ENCODE data around the gene TYK2. TPM values are rescaled to one million over a fixed set of nuclear protein-coding genes. Genes with fewer than 3 reads are reported as not detected.
A peak's percentile ranks its signal among the peaks of the same experiment; 100 is the strongest.

Gene TYK2
- total and polyA plus RNA-seq, 9 of the 15 experiments (the other 6 are each of a cell fraction or from before 2014, with no cell fraction given), result 15.0 to 182 (median 85.9) TPM

DNA sequence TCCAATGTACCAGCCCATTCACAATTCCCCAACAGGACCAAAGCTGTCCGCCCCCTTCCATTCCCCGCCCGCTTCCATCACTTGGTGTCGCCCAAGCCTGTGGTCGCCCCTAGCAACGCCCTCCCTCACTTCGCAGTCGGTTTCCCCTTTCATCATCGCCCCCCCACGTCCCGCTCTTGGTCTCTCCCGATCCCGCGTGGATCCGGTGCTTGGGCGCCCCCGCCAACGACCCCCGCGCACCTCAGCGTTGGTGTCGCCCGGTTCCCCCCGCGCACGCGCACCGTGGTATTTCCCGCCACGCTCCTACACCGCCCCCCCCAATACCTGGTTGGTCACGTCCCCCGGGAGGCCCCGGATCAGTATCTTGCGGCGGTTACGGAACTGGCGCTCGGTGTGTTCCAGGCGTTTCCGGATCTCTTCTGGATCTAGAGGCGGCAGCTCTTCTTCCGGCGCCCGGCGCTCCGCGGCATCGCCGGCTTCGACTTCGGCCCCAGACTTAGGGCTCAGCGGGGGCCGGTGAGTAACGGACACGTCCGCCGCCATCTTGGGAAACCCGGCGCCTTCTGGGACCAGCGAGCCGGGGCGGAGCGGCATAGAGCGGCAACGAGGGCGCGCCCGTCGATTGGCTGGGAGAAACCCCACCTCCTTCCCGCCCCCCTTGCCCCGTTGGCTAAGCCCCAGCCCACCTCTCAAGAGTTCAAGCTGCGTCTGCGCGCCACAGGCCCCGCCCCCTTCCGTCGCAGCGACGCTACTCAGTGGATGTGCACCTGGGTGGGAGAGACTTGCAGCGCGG lies 47.2 kb downstream of the TYK2 start, which contains the start of gene RAVER1 (continued):
- TF ChIP-seq POLR3A (IDR thresholded peaks at IDR 0.05; ENCODE audit: borderline replicate concordance, extremely low read depth, insufficient read depth, insufficient read length) (no peak), FOXA3 (CRISPR knock-in tag; conservative IDR thresholded peaks at IDR 0.05 in 1 of 2, IDR thresholded peaks at IDR 0.05 in 1 of 2) (no peak; a peak in 1 of 4 replicates), ZNF12 (CRISPR knock-in tag; IDR thresholded peaks at IDR 0.05) (no peak; the same call in 1 of the 2 replicates), CBX3 (IDR thresholded peaks at IDR 0.05; ENCODE audit: borderline replicate concordance in 1 of 2, low read length in 2 of 2) (0 out of 3 replicates have a peak, but pooled peaks of 1 of the 2 experiments have one; percentile 22), FIP1L1 (IDR thresholded peaks at IDR 0.05; ENCODE audit: low read depth, low read length, poor library complexity, severe bottlenecking) (peak; percentile 62), ELF1 (tag; IDR thresholded peaks at IDR 0.05) (no peak; the same call in 1 of the 2 replicates), ILK (tag; IDR thresholded peaks at IDR 0.05; ENCODE audit: borderline replicate concordance, low read depth) (no peak), ZNF408 (CRISPR knock-in tag; IDR thresholded peaks at IDR 0.05; ENCODE audit: low read depth) (no peak), ILF3 (IDR thresholded peaks at IDR 0.05; ENCODE audit: borderline replicate concordance) (no peak), SMAD4 (CRISPR knock-in tag; conservative IDR thresholded peaks at IDR 0.05) (peak; percentile 70), NEUROD1 (IDR thresholded peaks at IDR 0.05; ENCODE audit: borderline replicate concordance, low read depth, low read length, partially characterized antibody) (peak; percentile 2)
- TF ChIP-seq, protein P1, sequence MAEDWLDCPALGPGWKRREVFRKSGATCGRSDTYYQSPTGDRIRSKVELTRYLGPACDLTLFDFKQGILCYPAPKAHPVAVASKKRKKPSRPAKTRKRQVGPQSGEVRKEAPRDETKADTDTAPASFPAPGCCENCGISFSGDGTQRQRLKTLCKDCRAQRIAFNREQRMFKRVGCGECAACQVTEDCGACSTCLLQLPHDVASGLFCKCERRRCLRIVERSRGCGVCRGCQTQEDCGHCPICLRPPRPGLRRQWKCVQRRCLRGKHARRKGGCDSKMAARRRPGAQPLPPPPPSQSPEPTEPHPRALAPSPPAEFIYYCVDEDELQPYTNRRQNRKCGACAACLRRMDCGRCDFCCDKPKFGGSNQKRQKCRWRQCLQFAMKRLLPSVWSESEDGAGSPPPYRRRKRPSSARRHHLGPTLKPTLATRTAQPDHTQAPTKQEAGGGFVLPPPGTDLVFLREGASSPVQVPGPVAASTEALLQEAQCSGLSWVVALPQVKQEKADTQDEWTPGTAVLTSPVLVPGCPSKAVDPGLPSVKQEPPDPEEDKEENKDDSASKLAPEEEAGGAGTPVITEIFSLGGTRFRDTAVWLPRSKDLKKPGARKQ (CRISPR knock-in tag; IDR thresholded peaks at IDR 0.05), result no peak
- TF ChIP-seq, protein P2, sequence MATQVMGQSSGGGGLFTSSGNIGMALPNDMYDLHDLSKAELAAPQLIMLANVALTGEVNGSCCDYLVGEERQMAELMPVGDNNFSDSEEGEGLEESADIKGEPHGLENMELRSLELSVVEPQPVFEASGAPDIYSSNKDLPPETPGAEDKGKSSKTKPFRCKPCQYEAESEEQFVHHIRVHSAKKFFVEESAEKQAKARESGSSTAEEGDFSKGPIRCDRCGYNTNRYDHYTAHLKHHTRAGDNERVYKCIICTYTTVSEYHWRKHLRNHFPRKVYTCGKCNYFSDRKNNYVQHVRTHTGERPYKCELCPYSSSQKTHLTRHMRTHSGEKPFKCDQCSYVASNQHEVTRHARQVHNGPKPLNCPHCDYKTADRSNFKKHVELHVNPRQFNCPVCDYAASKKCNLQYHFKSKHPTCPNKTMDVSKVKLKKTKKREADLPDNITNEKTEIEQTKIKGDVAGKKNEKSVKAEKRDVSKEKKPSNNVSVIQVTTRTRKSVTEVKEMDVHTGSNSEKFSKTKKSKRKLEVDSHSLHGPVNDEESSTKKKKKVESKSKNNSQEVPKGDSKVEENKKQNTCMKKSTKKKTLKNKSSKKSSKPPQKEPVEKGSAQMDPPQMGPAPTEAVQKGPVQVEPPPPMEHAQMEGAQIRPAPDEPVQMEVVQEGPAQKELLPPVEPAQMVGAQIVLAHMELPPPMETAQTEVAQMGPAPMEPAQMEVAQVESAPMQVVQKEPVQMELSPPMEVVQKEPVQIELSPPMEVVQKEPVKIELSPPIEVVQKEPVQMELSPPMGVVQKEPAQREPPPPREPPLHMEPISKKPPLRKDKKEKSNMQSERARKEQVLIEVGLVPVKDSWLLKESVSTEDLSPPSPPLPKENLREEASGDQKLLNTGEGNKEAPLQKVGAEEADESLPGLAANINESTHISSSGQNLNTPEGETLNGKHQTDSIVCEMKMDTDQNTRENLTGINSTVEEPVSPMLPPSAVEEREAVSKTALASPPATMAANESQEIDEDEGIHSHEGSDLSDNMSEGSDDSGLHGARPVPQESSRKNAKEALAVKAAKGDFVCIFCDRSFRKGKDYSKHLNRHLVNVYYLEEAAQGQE (IDR thresholded peaks at IDR 0.05; ENCODE audit: borderline replicate concordance), result no peak
- TF ChIP-seq, protein P2 (CRISPR knock-in tag; IDR thresholded peaks at IDR 0.05; ENCODE audit: low read depth), result no peak
- TF ChIP-seq, protein P3, sequence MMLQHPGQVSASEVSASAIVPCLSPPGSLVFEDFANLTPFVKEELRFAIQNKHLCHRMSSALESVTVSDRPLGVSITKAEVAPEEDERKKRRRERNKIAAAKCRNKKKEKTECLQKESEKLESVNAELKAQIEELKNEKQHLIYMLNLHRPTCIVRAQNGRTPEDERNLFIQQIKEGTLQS (IDR thresholded peaks at IDR 0.05), result peak; percentile 75
- TF ChIP-seq, protein P3 (CRISPR knock-in tag; conservative IDR thresholded peaks at IDR 0.05), result no peak

Measured in K562 (cell line).